Fibroblast of mammary gland (primary cell): ENCODE results near the gene CAPZB.

Experiments used
- DNase-seq: peaks from one replicate; pipeline ENCODE4 v3.0.0-alpha.2; 2010; ENCODE audit warnings: low read depth
- H3K4me3 ChIP-seq: 2 replicates; pipeline ENCODE4 v1.5.1; 2011; ENCODE audit warnings: low read depth, mild to moderate bottlenecking, low read length, moderate library complexity; ENCODE audit not compliant: control insufficient read depth
- CTCF ChIP-seq: conservative IDR thresholded peaks from 2 replicates; pipeline ENCODE4 v1.5.1; 2011; ENCODE audit warnings: low read depth, low read length, inconsistent platforms; ENCODE audit not compliant: control insufficient read depth, insufficient read depth

Gene CAPZB

GRCh38 chr1:19432943-19433718 lies 52.2 kb downstream of the CAPZB start:
- TF ChIP-seq CTCF: no peak
- peak; percentile 72 for DNase-seq

GRCh38 chr1:19430121-19431068 lies 54.9 kb downstream of the CAPZB start:
- no peak overlapping the region for H3K4me3 ChIP-seq
- no peak for TF ChIP-seq CTCF
- peak; percentile 83 for DNase-seq

More at GRCh38 chr1:19432943-19433718, 52.2 kb downstream of the CAPZB start:
- H3K4me3 ChIP-seq: no peak overlapping the region

- DNase-seq: no peak
- no peak overlapping the region for H3K4me3 ChIP-seq
- TF ChIP-seq CTCF: no peak
Observed at GRCh38 chr1:19429611-19430010, 55.7 kb downstream of the CAPZB start.

GRCh38 chr1:19427087-19427781 lies 58.1 kb downstream of the CAPZB start:
- H3K4me3 ChIP-seq: no peak overlapping the region
- peak; percentile 84 for DNase-seq
- no peak for TF ChIP-seq CTCF

GRCh38 chr1:19426294-19427086 lies 58.8 kb downstream of the CAPZB start:
- TF ChIP-seq CTCF: no peak
- DNase-seq: no peak
- no peak overlapping the region for H3K4me3 ChIP-seq
